GM23338 (cell line): ENCODE measurements around the gene RNLS. TPM values are rescaled to one million over a fixed set of nuclear protein-coding genes. Genes with fewer than 3 reads are reported as not detected.

ENCODE experiments used
- ATAC-seq: fragments of 200-7000 bp; cut with Tn5 transposase; 3 replicates; pipeline ENCODE4 v1.9.1; 2020
- DNase-seq: peaks from one replicate; pipeline ENCODE4 v3.0.0-alpha.2; 2015; ENCODE audit warnings: low spot score
- H2AFZ ChIP-seq: fragments of 200-600 bp; sonication (generic); 2 replicates; pipeline ENCODE4 v1.8.0; 2016; ENCODE audit warnings: antibody characterized with exemption, mild to moderate bottlenecking, moderate library complexity
- H3F3A ChIP-seq: fragments of 200-600 bp; sonication (generic); replicated peaks from 2 replicates; pipeline ENCODE4 v1.8.0; 2017; ENCODE audit warnings: antibody characterized with exemption, mixed run types, low read depth
- H3K27ac ChIP-seq: fragments of 200-600 bp; sonication (generic); 2 replicates; pipeline ENCODE4 v1.6.1; 2016; ENCODE audit warnings: low read depth
- H3K27me3 ChIP-seq: fragments of 200-600 bp; sonication (generic); 2 replicates; pipeline ENCODE4 v1.8.0; 2016; ENCODE audit warnings: mild to moderate bottlenecking, mixed run types, moderate library complexity; ENCODE audit not compliant: insufficient read depth
- H3K36me3 ChIP-seq: fragments of 200-600 bp; sonication (generic); 2 replicates; pipeline ENCODE4 v1.8.0; 2016; ENCODE audit warnings: mild to moderate bottlenecking; ENCODE audit not compliant: insufficient read depth
- H3K4me1 ChIP-seq: fragments of 200-600 bp; sonication (generic); 2 replicates; pipeline ENCODE4 v1.8.0; 2016; ENCODE audit warnings: mild to moderate bottlenecking, moderate library complexity; ENCODE audit not compliant: insufficient read depth
- H3K4me2 ChIP-seq: fragments of 200-600 bp; sonication (generic); 2 replicates; pipeline ENCODE4 v1.7.1; 2017; ENCODE audit warnings: mixed run types
- H3K4me3 ChIP-seq: fragments of 200-600 bp; sonication (generic); 2 replicates; pipeline ENCODE4 v1.6.1; 2016; ENCODE audit warnings: mixed run types
- H3K79me2 ChIP-seq: fragments of 200-600 bp; sonication (generic); replicated peaks from 2 replicates; pipeline ENCODE4 v1.8.0; 2017; ENCODE audit warnings: mild to moderate bottlenecking; ENCODE audit not compliant: insufficient read depth
- H3K9me2 ChIP-seq: fragments of 200-600 bp; sonication (generic); 2 replicates; pipeline ENCODE4 v1.8.0; 2017; ENCODE audit not compliant: insufficient read depth
- H4K20me1 ChIP-seq: fragments of 200-600 bp; sonication (generic); replicated peaks from 2 replicates; pipeline ENCODE4 v1.8.0; 2017; ENCODE audit warnings: mild to moderate bottlenecking; ENCODE audit not compliant: insufficient read depth
- H3K27ac Mint-ChIP-seq: 2 replicates; pipeline ENCODE4 v1.8.0; 2020; ENCODE audit warnings: inconsistent platforms, mild to moderate bottlenecking, moderate library complexity, mixed read lengths
- H3K27me3 Mint-ChIP-seq: 3 replicates; pipeline ENCODE4 v1.8.0; 2022; ENCODE audit warnings: low read depth, mild to moderate bottlenecking, moderate library complexity, mixed read lengths, inconsistent platforms; ENCODE audit not compliant: insufficient read depth, poor library complexity
- H3K36me3 Mint-ChIP-seq: 3 replicates; pipeline ENCODE4 v1.8.0; 2021; ENCODE audit warnings: low read depth, mild to moderate bottlenecking, inconsistent platforms, moderate library complexity, mixed read lengths
- H3K4me1 Mint-ChIP-seq: 3 replicates; pipeline ENCODE4 v1.8.0; 2020; ENCODE audit warnings: mild to moderate bottlenecking, inconsistent platforms, mixed read lengths
- H3K4me3 Mint-ChIP-seq: 3 replicates; pipeline ENCODE4 v1.8.0; 2021; ENCODE audit warnings: moderate library complexity, mild to moderate bottlenecking, inconsistent platforms, mixed read lengths
- H3K9me3 Mint-ChIP-seq: 3 replicates; pipeline ENCODE4 v1.8.0; 2020; ENCODE audit warnings: moderate library complexity, mild to moderate bottlenecking, inconsistent platforms, mixed read lengths
- EZH2 ChIP-seq: fragments of 200-600 bp; sonication (generic); IDR thresholded peaks from one replicate; pipeline ENCODE4 v1.8.0; 2017; ENCODE audit warnings: antibody characterized with exemption, mild to moderate bottlenecking, low read depth; ENCODE audit not compliant: unreplicated experiment
- EZH2phosphoT487 ChIP-seq: fragments of 200-600 bp; sonication (generic); IDR thresholded peaks from one replicate; pipeline ENCODE4 v1.8.1; 2018; ENCODE audit warnings: antibody characterized with exemption; ENCODE audit not compliant: unreplicated experiment
- NANOG ChIP-seq: IDR thresholded peaks from 2 replicates; pipeline ENCODE4 v1.6.1; 2016; ENCODE audit warnings: antibody characterized with exemption, borderline replicate concordance
- POLR2AphosphoS5 ChIP-seq: IDR thresholded peaks from 2 replicates; pipeline ENCODE4 v1.6.1; 2016; ENCODE audit warnings: antibody characterized with exemption, low read depth
- ZNF462 ChIP-seq: fragments of 250-450 bp; sonication (Bioruptor Pico); IDR thresholded peaks from 2 replicates; pipeline ENCODE4 v1.5.0; 2020; ENCODE audit warnings: mild to moderate bottlenecking, moderate library complexity
- polyA plus RNA-seq: library from polyadenylated mRNA; unstranded; fragments of >200 nt; fragmentation: Nextera tagmentation; extraction: Ambion mirVana; gene quantifications from 2 replicates; pipeline ENCODE4 v1.2.1, GENCODE V29; 2016
- total RNA-seq: library from RNA; depleted of rRNA; stranded (reverse); fragments of >200 nt; shearing (Covaris generic); gene quantifications from 2 replicates; pipeline ENCODE4 v1.2.3, GENCODE V29; 2014
- TF ChIP-seq, protein P1 (sequence below), 2 experiments: fragments of 200-600 bp in 1 of 2; sonication (generic) in 1 of 2; conservative IDR thresholded peaks; 2 replicates each; pipeline versions ENCODE4 v1.5.1 to v1.6.1; 2016 to 2017; ENCODE audit warnings: antibody characterized with exemption in 2 of 2, low read depth in 2 of 2, mild to moderate bottlenecking in 2 of 2, moderate library complexity in 1 of 2

The RNLS gene
- total and polyA plus RNA-seq, 2 experiments from 2014 or later, result 8.8 to 15.2 TPM

DNA sequence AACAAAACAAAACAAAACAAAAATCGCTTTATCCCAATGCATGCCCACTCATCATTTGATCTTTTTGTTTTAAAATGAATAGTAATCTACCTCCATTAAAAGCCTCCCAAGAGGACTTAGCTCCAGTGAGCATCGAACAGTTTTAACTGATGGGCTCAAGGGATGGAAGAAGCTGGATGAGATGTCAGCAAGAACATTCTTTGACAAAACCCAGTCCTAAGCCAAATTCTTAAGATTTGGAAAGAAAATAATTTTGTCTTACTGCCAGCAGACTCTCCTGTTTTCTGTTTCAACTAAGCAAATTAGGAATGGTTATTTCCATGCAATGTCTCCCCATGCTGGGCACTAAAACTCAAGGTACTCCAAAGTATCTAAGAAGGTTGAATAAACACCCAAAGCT is 127.3 kb downstream of the RNLS start:
- Mint-ChIP-seq H3K27me3 (peaks cover under 1% of the 10 kb centered on the region), H3K36me3 (no peaks in the 10 kb centered on the region), H3K27ac (no peak overlapping the region), H3K9me3 (no peaks in the 10 kb centered on the region), H3K4me1 (no peaks in the 10 kb centered on the region; the same call in 2 of the 3 replicates), H3K4me3 (no peak overlapping the region)
- ATAC-seq (no peak), DNase-seq (no peak)
- Histone ChIP-seq H2AFZ (no peak overlapping the region), H3K9me2 (no peaks in the 10 kb centered on the region; the same call in 1 of the 2 replicates), H3K27ac (no peak overlapping the region), H3K36me3 (no peaks in the 10 kb centered on the region), H3K79me2 (no peaks in the 10 kb centered on the region), H4K20me1 (no peaks in the 10 kb centered on the region), H3K4me2 (no peak overlapping the region), H3K27me3 (no peaks in the 10 kb centered on the region), H3K4me3 (no peak overlapping the region), H3F3A (no peaks in the 10 kb centered on the region), H3K4me1 (no peaks in the 10 kb centered on the region)
- no peak for TF ChIP-seq ZNF462 (CRISPR knock-in tag)
- TF ChIP-seq, protein P1, sequence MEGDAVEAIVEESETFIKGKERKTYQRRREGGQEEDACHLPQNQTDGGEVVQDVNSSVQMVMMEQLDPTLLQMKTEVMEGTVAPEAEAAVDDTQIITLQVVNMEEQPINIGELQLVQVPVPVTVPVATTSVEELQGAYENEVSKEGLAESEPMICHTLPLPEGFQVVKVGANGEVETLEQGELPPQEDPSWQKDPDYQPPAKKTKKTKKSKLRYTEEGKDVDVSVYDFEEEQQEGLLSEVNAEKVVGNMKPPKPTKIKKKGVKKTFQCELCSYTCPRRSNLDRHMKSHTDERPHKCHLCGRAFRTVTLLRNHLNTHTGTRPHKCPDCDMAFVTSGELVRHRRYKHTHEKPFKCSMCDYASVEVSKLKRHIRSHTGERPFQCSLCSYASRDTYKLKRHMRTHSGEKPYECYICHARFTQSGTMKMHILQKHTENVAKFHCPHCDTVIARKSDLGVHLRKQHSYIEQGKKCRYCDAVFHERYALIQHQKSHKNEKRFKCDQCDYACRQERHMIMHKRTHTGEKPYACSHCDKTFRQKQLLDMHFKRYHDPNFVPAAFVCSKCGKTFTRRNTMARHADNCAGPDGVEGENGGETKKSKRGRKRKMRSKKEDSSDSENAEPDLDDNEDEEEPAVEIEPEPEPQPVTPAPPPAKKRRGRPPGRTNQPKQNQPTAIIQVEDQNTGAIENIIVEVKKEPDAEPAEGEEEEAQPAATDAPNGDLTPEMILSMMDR (conservative IDR thresholded peaks at IDR 0.05; ENCODE audit: low read depth in 2 of 2), result no peak

- no peak overlapping the region for H3K4me2 ChIP-seq
- H3F3A ChIP-seq, result no peaks in the 10 kb centered on the region
- no peaks in the 10 kb centered on the region; the same call in 2 of the 3 replicates for H3K4me1 Mint-ChIP-seq
- no peaks in the 10 kb centered on the region for H3K79me2 ChIP-seq
- no peaks in the 10 kb centered on the region for H3K4me1 ChIP-seq
- peaks cover 1% of the 10 kb centered on the region for H3K27me3 Mint-ChIP-seq
- no peaks in the 10 kb centered on the region for H4K20me1 ChIP-seq
- DNase-seq (no peak), ATAC-seq (no peak)
- H3K27ac ChIP-seq, result no peak overlapping the region
- no peak overlapping the region for H3K4me3 Mint-ChIP-seq
- H3K36me3 ChIP-seq, result no peaks in the 10 kb centered on the region
- no peaks in the 10 kb centered on the region for H3K36me3 Mint-ChIP-seq
- H3K27ac Mint-ChIP-seq, result no peak overlapping the region
- H2AFZ ChIP-seq, result no peak overlapping the region
- H3K9me2 ChIP-seq, result no peaks in the 10 kb centered on the region; the same call in 1 of the 2 replicates
- H3K9me3 Mint-ChIP-seq, result peaks cover 3% of the 10 kb centered on the region; the same call in 1 of the 3 replicates
- H3K4me3 ChIP-seq, result no peak overlapping the region
- no peaks in the 10 kb centered on the region for H3K27me3 ChIP-seq
- TF ChIP-seq, protein P1 (conservative IDR thresholded peaks at IDR 0.05; ENCODE audit: low read depth in 2 of 2), result no peak
- no peak for TF ChIP-seq POLR2AphosphoS5
- TF ChIP-seq EZH2, result no peak
- TF ChIP-seq NANOG, result no peak
- no peak for TF ChIP-seq EZH2phosphoT487
These were observed 132.9 kb downstream of the RNLS start for GRCh38 chr10:88450201-88450600.
